Measurements from ENCODE around the gene GLS2. TPM values are rescaled to one million over a fixed set of nuclear protein-coding genes. Genes with fewer than 3 reads are reported as not detected.
A peak's percentile ranks its signal among the peaks of the same experiment; 100 is the strongest.

Gene GLS2
- total RNA-seq, 1 experiment from 2014 or later = 14.8 TPM

DNA sequence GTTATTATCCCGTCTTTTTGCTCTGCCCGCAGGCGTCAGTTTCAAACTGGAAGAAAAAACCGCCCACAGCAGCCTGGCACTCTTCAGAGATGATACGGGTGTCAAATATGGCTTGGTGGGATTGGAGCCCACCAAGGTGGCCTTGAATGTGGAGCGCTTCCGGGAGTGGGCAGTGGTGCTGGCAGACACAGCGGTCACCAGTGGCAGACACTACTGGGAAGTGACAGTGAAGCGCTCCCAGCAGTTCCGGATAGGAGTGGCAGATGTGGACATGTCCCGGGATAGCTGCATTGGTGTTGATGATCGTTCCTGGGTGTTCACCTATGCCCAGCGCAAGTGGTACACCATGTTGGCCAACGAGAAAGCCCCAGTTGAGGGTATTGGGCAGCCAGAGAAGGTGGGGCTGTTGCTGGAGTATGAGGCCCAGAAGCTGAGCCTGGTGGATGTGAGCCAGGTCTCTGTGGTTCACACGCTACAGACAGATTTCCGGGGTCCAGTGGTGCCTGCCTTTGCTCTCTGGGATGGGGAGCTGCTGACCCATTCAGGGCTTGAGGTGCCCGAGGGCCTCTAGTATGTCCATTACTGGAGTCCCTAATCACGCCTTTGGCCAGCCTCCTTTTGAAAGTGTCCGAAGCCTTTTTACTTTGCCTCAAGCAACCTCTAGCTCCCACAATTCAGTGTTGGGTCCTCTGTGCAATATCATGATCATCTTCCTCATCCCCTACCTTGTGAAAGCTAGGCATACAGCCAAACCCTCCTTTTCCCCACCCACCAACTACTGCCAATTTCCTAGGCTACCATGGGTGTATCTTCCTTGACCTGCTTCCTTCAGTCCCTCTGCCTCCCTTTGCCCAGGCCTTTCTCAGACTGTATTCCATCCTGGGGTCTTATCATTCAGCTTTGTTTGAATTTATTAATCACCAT lies 18.7 kb downstream of the GLS2 start:
- H3K27ac Mint-ChIP-seq = peak overlapping the region; percentile 98
- ATAC-seq = no peak
- ChIA-PET POLR2A (interaction anchor here (0.6 kb wide), 1 partner anchor 365 kb away, joined by 3 read pairs; the partner anchor contains the start of gene PA2G4), CTCF (interaction anchor here (1.2 kb wide), 1 partner anchor 109 kb away, joined by 3 read pairs; the partner anchor contains the start of gene STAT2)
- no peak for DNase-seq (ENCODE audit: low spot score)
- peak overlapping the region; percentile 93 for H3K4me3 Mint-ChIP-seq
- peaks cover 5% of the 10 kb centered on the region for H3K4me1 Mint-ChIP-seq
- peaks cover 13% of the 10 kb centered on the region for H3K36me3 Mint-ChIP-seq
- TF ChIP-seq, protein P1, sequence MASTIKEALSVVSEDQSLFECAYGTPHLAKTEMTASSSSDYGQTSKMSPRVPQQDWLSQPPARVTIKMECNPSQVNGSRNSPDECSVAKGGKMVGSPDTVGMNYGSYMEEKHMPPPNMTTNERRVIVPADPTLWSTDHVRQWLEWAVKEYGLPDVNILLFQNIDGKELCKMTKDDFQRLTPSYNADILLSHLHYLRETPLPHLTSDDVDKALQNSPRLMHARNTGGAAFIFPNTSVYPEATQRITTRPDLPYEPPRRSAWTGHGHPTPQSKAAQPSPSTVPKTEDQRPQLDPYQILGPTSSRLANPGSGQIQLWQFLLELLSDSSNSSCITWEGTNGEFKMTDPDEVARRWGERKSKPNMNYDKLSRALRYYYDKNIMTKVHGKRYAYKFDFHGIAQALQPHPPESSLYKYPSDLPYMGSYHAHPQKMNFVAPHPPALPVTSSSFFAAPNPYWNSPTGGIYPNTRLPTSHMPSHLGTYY (CRISPR knock-in tag; IDR thresholded peaks at IDR 0.05) = no peak
- no peak for TF ChIP-seq EMX1 (CRISPR knock-in tag; IDR thresholded peaks at IDR 0.05)
- no peaks in the 10 kb centered on the region for H3K9me3 Mint-ChIP-seq
- peaks cover 5% of the 10 kb centered on the region for H3K27me3 Mint-ChIP-seq (ENCODE audit: low read depth)

- H3K9me3 Mint-ChIP-seq = no peaks in the 10 kb centered on the region
- peaks cover 10% of the 10 kb centered on the region for H3K4me1 Mint-ChIP-seq
- peak; percentile 90 for DNase-seq (ENCODE audit: low spot score)
- peak within 1 kb of the TSS; percentile 93 for H3K4me3 Mint-ChIP-seq
- H3K27ac Mint-ChIP-seq = peak within 1 kb of the TSS; percentile 98
- ATAC-seq = peak; percentile 77
- ChIA-PET POLR2A (interaction anchor here (0.6 kb wide), 3 partner anchors 181 to 1963 kb away, joined by 3 to 5 read pairs (median 4); partner anchors contain the start of gene PA2G4), CTCF (no interaction called here)
- peaks cover 9% of the 10 kb centered on the region for H3K36me3 Mint-ChIP-seq
- peaks cover 5% of the 10 kb centered on the region for H3K27me3 Mint-ChIP-seq (ENCODE audit: low read depth)
- TF ChIP-seq, protein P2, sequence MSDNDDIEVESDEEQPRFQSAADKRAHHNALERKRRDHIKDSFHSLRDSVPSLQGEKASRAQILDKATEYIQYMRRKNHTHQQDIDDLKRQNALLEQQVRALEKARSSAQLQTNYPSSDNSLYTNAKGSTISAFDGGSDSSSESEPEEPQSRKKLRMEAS (CRISPR knock-in tag; IDR thresholded peaks at IDR 0.05) = peak; percentile 99
- 0 out of 2 replicates have a peak, but pooled peaks have one; percentile 82 for TF ChIP-seq ATF1 (CRISPR knock-in tag; IDR thresholded peaks at IDR 0.05)
- peak; percentile 91 for TF ChIP-seq TEAD1 (CRISPR knock-in tag; IDR thresholded peaks at IDR 0.05)
- no peak for TF ChIP-seq RORB (CRISPR knock-in tag; IDR thresholded peaks at IDR 0.05)
- peak; percentile 82 for TF ChIP-seq E2F1 (CRISPR knock-in tag; IDR thresholded peaks at IDR 0.05)
- peak; percentile 72; the same call in 1 of the 2 replicates for TF ChIP-seq E2F5 (CRISPR knock-in tag; IDR thresholded peaks at IDR 0.05)
- TF ChIP-seq ZNF423 (CRISPR knock-in tag; IDR thresholded peaks at IDR 0.05) = no peak
- no peak for TF ChIP-seq ZNF416 (CRISPR knock-in tag; IDR thresholded peaks at IDR 0.05)
- no peak for TF ChIP-seq PRRX2 (CRISPR knock-in tag; IDR thresholded peaks at IDR 0.05)
- TF ChIP-seq, protein P3, sequence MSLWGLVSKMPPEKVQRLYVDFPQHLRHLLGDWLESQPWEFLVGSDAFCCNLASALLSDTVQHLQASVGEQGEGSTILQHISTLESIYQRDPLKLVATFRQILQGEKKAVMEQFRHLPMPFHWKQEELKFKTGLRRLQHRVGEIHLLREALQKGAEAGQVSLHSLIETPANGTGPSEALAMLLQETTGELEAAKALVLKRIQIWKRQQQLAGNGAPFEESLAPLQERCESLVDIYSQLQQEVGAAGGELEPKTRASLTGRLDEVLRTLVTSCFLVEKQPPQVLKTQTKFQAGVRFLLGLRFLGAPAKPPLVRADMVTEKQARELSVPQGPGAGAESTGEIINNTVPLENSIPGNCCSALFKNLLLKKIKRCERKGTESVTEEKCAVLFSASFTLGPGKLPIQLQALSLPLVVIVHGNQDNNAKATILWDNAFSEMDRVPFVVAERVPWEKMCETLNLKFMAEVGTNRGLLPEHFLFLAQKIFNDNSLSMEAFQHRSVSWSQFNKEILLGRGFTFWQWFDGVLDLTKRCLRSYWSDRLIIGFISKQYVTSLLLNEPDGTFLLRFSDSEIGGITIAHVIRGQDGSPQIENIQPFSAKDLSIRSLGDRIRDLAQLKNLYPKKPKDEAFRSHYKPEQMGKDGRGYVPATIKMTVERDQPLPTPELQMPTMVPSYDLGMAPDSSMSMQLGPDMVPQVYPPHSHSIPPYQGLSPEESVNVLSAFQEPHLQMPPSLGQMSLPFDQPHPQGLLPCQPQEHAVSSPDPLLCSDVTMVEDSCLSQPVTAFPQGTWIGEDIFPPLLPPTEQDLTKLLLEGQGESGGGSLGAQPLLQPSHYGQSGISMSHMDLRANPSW (CRISPR knock-in tag; conservative IDR thresholded peaks at IDR 0.05; ENCODE audit: low read depth) = no peak
- no peak for TF ChIP-seq SOX15 (CRISPR knock-in tag; IDR thresholded peaks at IDR 0.05)
- TF ChIP-seq IRF1 (CRISPR knock-in tag; IDR thresholded peaks at IDR 0.05) = no peak
- TF ChIP-seq IRF2 (CRISPR knock-in tag; IDR thresholded peaks at IDR 0.05; ENCODE audit: borderline replicate concordance, low read depth) = no peak
- TF ChIP-seq FOXK1 (CRISPR knock-in tag; IDR thresholded peaks at IDR 0.05) = peak; percentile 94
- peak; percentile 64; the same call in 1 of the 2 replicates for TF ChIP-seq NFE2L1 (CRISPR knock-in tag; IDR thresholded peaks at IDR 0.05)
- TF ChIP-seq ARID4B (CRISPR knock-in tag; IDR thresholded peaks at IDR 0.05; ENCODE audit: borderline replicate concordance) = peak; percentile 92
- TF ChIP-seq NR3C1 (CRISPR knock-in tag; conservative IDR thresholded peaks at IDR 0.05; ENCODE audit: low read depth) = no peak
Observed at GRCh38 chr12:56468216-56469006, 19.6 kb downstream of the GLS2 start, which contains the start of gene SPRYD4. SPRYD4 (plus strand) TSS chr12:56468578; CDS start chr12:56468592, 14 bp downstream.
